Activated CD8-positive, alpha-beta memory T cell treated with anti-CD3 and anti-CD28 coated beads for 36 hours (primary cell): ENCODE measurements around the gene NEGR1. TPM values are rescaled to one million over a fixed set of nuclear protein-coding genes. Genes with fewer than 3 reads are reported as not detected.

ENCODE experiments used
- CTCF ChIA-PET: fragments of 350-600 bp; sonication (Branson Sonifier 250); formaldehyde crosslinking; loops from one replicate; lab custom pipeline; 2021; ENCODE audit warnings: antibody characterized with exemption; lab: Charles Lee
- POLR2A ChIA-PET: fragments of 350-600 bp; sonication (Branson Sonifier 250); formaldehyde crosslinking; loops from one replicate; lab custom pipeline; 2021; ENCODE audit warnings: antibody characterized with exemption; lab: Charles Lee
- total RNA-seq, 2 experiments: library from RNA; stranded (reverse); gene quantifications; one replicate each; pipeline ENCODE4 v1.2.3, GENCODE V29; 2021

NEGR1 gene
- total RNA-seq, 2 experiments from 2014 or later: not detected

- ChIA-PET CTCF (no interaction called here), POLR2A (no interaction called here)
Observed at GRCh38 chr1:71986160-71986559, 296.2 kb downstream of the NEGR1 start.

GRCh38 chr1:71980556-71980955 is 301.8 kb downstream of the NEGR1 start:
- POLR2A ChIA-PET: no interaction called here
- CTCF ChIA-PET: no interaction called here

DNA sequence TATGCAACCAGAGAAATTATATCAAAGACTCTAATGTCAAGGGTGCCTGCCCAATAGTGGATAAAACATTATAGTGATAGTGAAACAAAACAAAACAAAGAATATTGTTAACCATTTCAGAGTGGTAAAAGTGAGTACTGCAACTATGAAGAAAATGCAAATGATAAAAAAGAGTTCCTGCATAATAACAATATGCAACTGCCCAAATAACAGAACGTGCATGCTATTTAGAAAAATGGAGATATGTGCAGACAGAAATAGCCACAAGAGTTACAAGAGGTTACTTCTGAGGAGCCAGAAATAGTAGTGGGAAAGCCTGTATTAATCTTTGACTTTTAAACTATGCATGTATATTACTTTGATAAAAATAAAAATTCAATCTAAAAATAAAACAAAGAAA is 302.5 kb downstream of the NEGR1 start:
- ChIA-PET CTCF (no interaction called here), POLR2A (no interaction called here)

DNA sequence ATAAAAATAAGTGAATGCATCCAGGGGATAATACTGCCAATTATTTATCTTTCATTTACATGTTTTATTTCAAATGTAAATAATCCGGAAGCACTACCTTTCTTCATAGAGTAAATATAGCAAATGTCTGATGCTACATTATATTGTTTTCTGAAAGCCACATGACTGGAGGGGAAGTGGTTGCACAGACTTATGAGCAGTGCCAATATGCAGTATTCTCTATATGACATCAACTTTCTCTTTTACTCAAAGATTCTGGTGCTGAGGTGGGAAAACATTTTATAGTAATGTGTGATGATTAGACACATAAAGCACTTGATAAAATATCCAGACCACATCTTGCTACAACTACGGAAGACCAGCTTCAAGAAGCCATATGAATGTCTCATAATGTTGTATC is 314.7 kb downstream of the NEGR1 start:
- POLR2A ChIA-PET: no interaction called here

GRCh38 chr1:71964188-71964587 is 318.2 kb downstream of the NEGR1 start:
- ChIA-PET POLR2A (no interaction called here), CTCF (no interaction called here)

More for the DNA sequence above, 314.7 kb downstream of the NEGR1 start:
- CTCF ChIA-PET: no interaction called here

DNA sequence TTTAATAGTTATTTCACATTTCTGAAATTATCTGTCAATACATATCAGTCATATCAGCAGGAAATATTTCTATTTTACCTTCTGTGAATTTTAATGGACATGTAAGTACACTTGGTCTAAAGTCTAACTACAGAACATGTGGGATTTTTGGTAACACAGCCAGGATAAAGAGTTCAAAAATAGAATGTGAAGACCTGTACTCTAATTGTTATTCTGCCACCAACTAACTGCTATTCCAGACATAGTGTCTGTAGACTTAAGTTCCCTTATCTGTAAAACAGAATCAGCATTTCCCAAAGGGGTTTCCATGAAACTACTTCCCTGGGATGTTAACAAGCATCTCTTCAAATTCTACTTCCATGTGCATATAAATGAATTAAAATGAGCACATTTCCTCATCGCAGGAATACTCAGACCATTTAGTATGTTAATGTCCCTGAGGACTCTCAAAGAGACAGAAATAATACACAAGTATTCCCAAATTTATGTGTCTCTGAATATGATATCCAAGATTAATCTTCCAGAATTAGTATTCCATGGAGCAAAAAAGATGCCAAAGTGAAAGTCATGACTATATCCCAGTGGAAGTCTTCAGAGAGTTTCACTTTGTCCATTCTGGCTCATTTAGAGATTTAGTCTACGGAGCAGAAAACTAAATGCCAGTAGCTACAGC is 325.6 kb downstream of the NEGR1 start:
- CTCF ChIA-PET: no interaction called here
- POLR2A ChIA-PET: no interaction called here

GRCh38 chr1:71950579-71950978 is 331.8 kb downstream of the NEGR1 start:
- CTCF ChIA-PET: no interaction called here
- POLR2A ChIA-PET: no interaction called here

DNA sequence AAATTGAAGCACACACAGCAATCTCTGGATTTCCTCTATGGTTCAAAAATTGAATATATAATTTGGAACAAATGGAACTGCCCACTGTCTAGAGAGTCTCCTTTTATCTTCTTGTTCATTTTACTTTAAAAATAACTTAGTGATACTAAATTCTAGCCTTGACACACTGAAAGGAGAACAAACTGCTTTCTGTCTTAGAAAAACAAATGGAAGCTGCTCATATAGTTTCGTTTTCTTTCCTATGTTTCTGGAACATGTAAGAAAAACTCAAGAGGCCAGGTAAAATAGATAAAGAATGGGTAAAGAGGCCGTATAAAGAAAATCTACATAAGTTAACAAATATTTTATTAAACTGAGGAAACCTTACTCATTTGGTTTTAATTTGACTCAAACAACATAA is 332.7 kb downstream of the NEGR1 start:
- ChIA-PET CTCF (no interaction called here), POLR2A (no interaction called here)

DNA sequence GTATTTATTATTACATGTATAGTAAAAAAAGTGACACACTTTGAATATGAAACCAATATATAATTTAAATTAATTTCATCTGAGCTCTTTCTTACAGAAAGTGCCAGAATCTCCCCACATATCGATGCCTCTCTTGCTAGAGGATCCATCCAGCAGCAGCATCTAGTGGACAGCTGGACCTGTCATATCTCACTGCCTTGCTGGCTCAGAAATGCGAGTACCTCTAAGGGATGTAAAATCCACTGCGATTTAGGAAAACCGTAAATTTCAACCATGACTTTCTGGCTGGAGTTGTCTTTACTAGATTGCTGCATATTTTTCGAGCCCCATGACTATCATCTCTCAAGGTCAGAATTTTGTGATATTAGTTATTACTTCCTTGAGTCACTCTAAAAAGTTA is 333.8 kb downstream of the NEGR1 start:
- CTCF ChIA-PET: no interaction called here
- POLR2A ChIA-PET: no interaction called here

DNA sequence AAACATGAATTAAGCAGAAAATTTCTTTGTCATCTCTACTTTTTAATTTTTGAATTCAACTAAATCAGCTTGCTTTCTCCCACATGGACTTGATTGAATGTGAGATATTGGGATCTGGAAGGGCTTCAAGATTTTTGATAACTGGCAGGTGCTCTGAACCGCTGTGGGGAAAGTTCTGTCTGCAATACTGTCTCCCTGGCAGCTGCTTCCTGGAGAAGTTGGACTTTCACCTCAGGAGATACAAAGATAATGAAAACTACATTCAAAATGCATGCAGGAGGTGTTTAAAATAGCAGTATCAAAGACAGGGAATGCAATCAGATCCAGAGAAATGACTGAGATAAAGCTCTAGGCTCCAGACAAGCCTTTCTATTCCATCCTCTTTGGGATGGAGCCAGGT is 338.3 kb downstream of the NEGR1 start:
- ChIA-PET POLR2A (no interaction called here), CTCF (no interaction called here)

DNA sequence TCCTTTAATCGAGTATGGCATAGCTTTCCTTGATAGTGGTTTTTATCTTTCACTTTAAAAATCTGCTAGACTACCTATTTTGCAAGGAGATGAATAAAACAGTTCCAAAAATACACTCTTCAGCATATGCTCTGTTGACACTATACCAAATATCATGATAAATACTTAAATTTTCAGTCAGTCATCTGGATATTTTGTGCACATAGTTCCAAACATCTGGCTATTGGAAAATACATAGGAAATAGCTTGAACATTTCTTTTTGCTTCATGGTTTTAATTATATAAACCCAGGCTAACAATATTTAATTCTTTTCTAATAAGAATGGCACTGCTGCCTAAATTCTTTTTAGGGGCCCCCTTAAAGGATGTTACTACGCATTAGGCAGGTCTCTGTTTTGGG is 342.1 kb downstream of the NEGR1 start:
- CTCF ChIA-PET: no interaction called here
- POLR2A ChIA-PET: no interaction called here

- CTCF ChIA-PET: interaction anchor here (1.0 kb wide), 1 partner anchor 15 kb away, joined by 3 read pairs; no protein-coding TSS in a partner anchor
- POLR2A ChIA-PET: no interaction called here
Observed at GRCh38 chr1:71930511-71930910, 351.8 kb downstream of the NEGR1 start.

DNA sequence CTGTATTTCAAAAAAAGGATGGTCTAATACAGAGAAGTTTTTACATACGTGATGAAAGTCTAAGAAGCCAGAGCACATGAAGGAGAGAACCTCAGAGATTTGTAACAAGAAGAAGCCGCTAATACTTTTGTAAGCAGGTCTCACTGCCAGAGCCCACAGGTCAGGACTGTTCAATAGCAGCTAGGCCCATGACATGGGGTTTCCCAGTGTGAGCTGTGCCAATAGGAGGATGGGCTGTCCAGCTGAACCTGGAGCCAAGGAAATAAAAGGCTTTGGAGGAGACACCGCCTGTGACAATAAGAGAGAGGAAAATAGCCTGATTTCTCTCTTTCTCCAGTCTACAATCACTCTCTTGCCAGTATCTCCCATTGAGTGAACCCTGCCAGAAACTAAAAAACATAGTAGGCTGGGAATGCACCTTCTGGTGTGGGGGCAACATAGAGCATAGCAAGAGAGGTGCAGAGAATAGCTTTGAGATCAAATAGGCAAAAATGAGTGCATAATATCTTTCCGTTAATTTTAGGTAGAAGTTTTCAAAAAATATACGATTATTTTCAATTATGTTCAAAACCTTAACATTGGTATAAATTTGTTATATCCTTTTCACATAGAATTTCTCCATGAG is 360.3 kb downstream of the NEGR1 start:
- ChIA-PET CTCF (no interaction called here), POLR2A (no interaction called here)

DNA sequence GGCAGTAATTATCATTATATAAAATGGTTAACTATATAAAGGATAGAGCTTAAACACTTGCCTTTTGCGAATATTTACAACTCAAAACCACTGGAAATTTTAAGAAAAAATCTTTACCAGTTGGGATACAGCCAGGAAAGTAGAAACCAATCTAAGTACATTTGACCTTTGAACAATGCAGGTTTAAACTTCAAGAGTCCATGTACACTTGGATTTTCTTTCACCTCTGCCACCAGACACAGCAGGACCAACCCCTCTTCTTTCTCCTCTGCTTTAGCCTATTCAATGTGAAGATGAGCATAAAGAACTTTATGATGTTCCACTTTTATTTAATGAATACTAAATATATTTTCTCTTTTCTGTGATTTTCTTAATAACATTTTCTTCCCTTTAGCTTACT is 361.1 kb downstream of the NEGR1 start:
- ChIA-PET CTCF (no interaction called here), POLR2A (no interaction called here)

GRCh38 chr1:71920556-71920955 is 361.8 kb downstream of the NEGR1 start:
- POLR2A ChIA-PET: no interaction called here

GRCh38 chr1:71919811-71920509 is 362.4 kb downstream of the NEGR1 start:
- ChIA-PET CTCF (no interaction called here), POLR2A (no interaction called here)

More at GRCh38 chr1:71920556-71920955, 361.8 kb downstream of the NEGR1 start:
- CTCF ChIA-PET: no interaction called here

- ChIA-PET CTCF (no interaction called here), POLR2A (no interaction called here)
Observed at GRCh38 chr1:71918630-71919029, 363.7 kb downstream of the NEGR1 start.

- CTCF ChIA-PET: no interaction called here
- POLR2A ChIA-PET: no interaction called here
Observed at GRCh38 chr1:71916894-71917293, 365.4 kb downstream of the NEGR1 start.

DNA sequence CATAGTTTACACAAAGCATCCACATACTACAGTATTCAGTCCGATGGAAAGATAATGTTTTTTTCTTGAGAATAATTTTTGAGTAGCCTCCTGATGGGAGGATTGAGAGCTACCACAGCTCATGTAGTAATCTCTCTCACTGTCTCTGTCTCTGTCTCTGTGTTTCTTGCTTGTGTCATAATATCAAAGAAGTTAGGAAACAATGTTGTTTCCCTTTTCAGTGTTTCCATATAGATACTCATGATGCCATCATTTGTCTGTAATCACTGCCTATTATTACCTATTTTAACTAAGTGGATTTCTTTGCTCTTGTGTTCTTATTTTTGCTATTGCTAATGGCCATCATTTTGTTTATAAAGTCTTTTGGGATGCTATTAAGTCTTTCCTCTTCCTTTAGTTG is 367.7 kb downstream of the NEGR1 start:
- ChIA-PET POLR2A (no interaction called here), CTCF (no interaction called here)

DNA sequence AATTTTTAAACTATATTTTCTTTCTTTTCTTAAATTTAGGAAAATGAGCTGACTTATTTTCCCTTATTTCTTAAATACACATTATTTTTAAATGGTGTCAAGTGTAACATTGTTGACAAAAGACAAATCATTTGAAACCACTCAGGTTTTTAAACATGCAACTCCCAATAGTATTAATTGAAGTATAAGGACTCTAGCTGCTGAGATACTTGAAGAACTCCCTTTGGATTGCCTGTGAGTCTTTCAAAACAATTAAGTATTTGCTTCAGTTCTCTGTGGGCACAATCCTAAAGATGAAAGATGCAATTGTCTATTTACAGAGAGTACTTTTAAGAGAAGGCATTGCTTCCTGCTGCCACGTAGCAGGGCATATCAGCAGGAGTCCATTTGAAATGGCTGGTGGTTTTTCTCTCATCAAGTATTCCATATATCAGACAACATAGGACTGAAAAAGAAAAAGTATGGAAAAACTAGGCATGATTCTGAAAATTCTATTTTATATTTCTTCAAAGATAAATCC is 373.4 kb downstream of the NEGR1 start:
- POLR2A ChIA-PET: no interaction called here

DNA sequence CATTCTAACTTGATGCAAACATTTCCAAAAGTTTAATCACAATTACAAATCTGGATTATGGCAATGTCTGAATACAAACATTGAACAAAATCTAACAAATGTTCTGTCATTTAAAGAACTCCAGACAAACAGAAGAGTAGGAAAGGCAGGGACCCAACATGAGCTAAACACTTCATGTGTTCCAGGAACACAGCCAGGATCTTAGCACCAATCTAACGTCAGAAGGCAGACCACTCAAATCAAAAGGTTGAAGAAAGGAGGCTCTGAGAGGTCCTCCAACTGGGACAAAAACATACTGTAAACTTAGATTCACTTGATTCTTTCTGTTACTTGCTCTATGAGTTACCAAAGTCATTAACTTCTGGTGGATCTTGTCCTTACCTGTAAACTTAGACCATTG is 374.0 kb downstream of the NEGR1 start:
- POLR2A ChIA-PET: no interaction called here

More for the DNA sequence above, 373.4 kb downstream of the NEGR1 start:
- CTCF ChIA-PET: no interaction called here

More for the DNA sequence above, 374.0 kb downstream of the NEGR1 start:
- CTCF ChIA-PET: no interaction called here
